CD4-positive, alpha-beta T cell (primary cell): ENCODE measurements around the gene SYDE2. TPM values are rescaled to one million over a fixed set of nuclear protein-coding genes. Genes with fewer than 3 reads are reported as not detected.

Source experiments
- ATAC-seq: fragments of 200-7000 bp; cut with Tn5 transposase; one replicate; pipeline ENCODE4 v1.10.0; 2022; ENCODE audit warnings: mild to moderate bottlenecking; ENCODE audit not compliant: poor library complexity
- CTCF ChIA-PET: fragments of 350-600 bp; sonication (Branson Sonifier 250); formaldehyde crosslinking; loops from one replicate; lab custom pipeline; 2021; ENCODE audit warnings: antibody characterized with exemption, inconsistent platforms; lab: Charles Lee
- POLR2A ChIA-PET: fragments of 350-600 bp; sonication (Branson Sonifier 250); formaldehyde crosslinking; loops from one replicate; lab custom pipeline; 2021; ENCODE audit warnings: antibody characterized with exemption, inconsistent platforms; lab: Charles Lee
- DNase-seq, 14 experiments: peaks; one replicate each; pipeline ENCODE4 v3.0.0-alpha.2; 2013 to 2020; ENCODE audit warnings: mixed read lengths in 2 of 14
- H3K27ac ChIP-seq, 2 donors: one replicate each; pipeline versions ENCODE4 v1.5.1 to v1.7.0; 2013; ENCODE audit warnings: low read length in 2 of 2, low read depth in 1 of 2, mild to moderate bottlenecking in 1 of 2
- H3K27me3 ChIP-seq, 2 experiments: 1 replicate in 1 of 2; 2 replicates in 1 of 2; pipeline versions ENCODE4 v1.6.1 to v1.7.0; 2013; ENCODE audit warnings: low read length in 2 of 2, control low read depth in 1 of 2, mild to moderate bottlenecking in 1 of 2, moderate library complexity in 1 of 2; ENCODE audit not compliant: insufficient read depth in 2 of 2, control insufficient read depth in 1 of 2
- H3K36me3 ChIP-seq: one replicate; pipeline ENCODE4 v1.6.1; 2013; ENCODE audit warnings: low read length, control low read depth; ENCODE audit not compliant: insufficient read depth
- H3K4me1 ChIP-seq: one replicate; pipeline ENCODE4 v1.6.1; 2013; ENCODE audit warnings: low read length, control low read depth; ENCODE audit not compliant: insufficient read depth
- H3K4me3 ChIP-seq: one replicate; pipeline ENCODE4 v1.5.1; 2013; ENCODE audit warnings: mild to moderate bottlenecking, low read length, moderate library complexity
- H3K9me3 ChIP-seq, 2 experiments: 1 replicate in 1 of 2; 2 replicates in 1 of 2; pipeline versions ENCODE4 v1.6.1 to v1.7.0; 2013; ENCODE audit warnings: low read length in 2 of 2, mild to moderate bottlenecking in 2 of 2, control low read depth in 1 of 2, moderate library complexity in 1 of 2; ENCODE audit not compliant: control insufficient read depth in 1 of 2, insufficient read depth in 1 of 2
- H3K27ac Mint-ChIP-seq: one replicate; pipeline ENCODE4 v1.8.0; 2020; ENCODE audit warnings: mixed read lengths
- H3K27me3 Mint-ChIP-seq: one replicate; pipeline ENCODE4 v1.8.0; 2021; ENCODE audit warnings: mixed read lengths
- H3K36me3 Mint-ChIP-seq: one replicate; pipeline ENCODE4 v1.8.0; 2021; ENCODE audit warnings: low read depth, mixed read lengths
- H3K4me1 Mint-ChIP-seq: one replicate; pipeline ENCODE4 v1.8.0; 2021; ENCODE audit warnings: low read depth, mixed read lengths
- H3K4me3 Mint-ChIP-seq: one replicate; pipeline ENCODE4 v1.8.0; 2020; ENCODE audit warnings: mild to moderate bottlenecking, mixed read lengths
- H3K9me3 Mint-ChIP-seq: one replicate; pipeline ENCODE4 v1.8.0; 2020; ENCODE audit warnings: mixed read lengths
- intact Hi-C, 2 experiments: fragments of 100-400 bp; cut with DNase I in 1 of 2; cut with micrococcal nuclease in 1 of 2; formaldehyde crosslinking; loops; one replicate each; pipeline versions ENCODE4 v1.15.1 to v1.9.0; 2023 to 2025; cut with DNase I, micrococcal nuclease
- total RNA-seq, 174 experiments: library from RNA in 2 of 174; stranded (reverse) in 2 of 174; gene quantifications; one replicate each; pipeline ENCODE4 v1.2.3 and lab custom pipeline; 2021 to 2026
- TF ChIP-seq, protein P1 (sequence below): fragments of 200-600 bp; IDR thresholded peaks from one replicate; pipeline ENCODE4 v1.8.0; 2022; ENCODE audit warnings: antibody characterized with exemption, mild to moderate bottlenecking

The SYDE2 gene
- total RNA-seq, 2 experiments from 2014 or later, result 6.4 to 6.9 TPM

DNA sequence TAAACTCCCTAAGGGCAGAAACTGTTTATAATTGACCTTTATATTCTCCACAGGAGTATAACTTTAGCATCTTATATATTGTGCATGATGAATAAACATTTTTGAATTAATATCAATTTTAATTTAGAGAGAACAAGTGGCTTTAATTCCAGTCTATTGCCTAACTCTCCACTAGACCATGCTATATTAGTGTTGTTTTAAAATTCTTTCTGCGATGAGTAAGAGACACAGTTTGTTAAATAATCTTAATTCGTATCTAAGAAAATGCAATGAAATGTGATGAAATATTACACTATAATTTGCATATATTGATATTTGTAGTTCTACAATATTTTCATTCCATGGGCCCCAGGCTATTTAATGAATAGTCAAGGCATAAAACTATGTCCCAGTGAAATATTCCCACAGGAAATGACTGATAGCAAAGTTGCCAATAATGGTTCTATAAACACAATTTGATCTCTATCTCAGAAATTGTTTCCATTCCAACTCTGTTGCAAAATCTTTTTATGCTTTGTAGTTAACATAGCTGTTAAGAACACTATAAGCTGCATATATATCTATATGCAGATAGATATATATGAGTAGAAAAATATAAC, 2.9 kb upstream of the SYDE2 start:
- H3K27me3 ChIP-seq, result no peaks in the 10 kb centered on the region
- H3K27ac ChIP-seq, result no peak overlapping the region
- H3K9me3 ChIP-seq, result no peaks in the 10 kb centered on the region
- peaks cover 16% of the 10 kb centered on the region for H3K4me1 ChIP-seq
- ChIA-PET POLR2A (interaction anchor here (1.0 kb wide), 1 partner anchor 72 kb away, joined by 6 read pairs; the partner anchor contains the start of gene BCL10), CTCF (no interaction called here)
- peaks cover 62% of the 10 kb centered on the region for H3K27me3 Mint-ChIP-seq
- TF ChIP-seq, protein P1, sequence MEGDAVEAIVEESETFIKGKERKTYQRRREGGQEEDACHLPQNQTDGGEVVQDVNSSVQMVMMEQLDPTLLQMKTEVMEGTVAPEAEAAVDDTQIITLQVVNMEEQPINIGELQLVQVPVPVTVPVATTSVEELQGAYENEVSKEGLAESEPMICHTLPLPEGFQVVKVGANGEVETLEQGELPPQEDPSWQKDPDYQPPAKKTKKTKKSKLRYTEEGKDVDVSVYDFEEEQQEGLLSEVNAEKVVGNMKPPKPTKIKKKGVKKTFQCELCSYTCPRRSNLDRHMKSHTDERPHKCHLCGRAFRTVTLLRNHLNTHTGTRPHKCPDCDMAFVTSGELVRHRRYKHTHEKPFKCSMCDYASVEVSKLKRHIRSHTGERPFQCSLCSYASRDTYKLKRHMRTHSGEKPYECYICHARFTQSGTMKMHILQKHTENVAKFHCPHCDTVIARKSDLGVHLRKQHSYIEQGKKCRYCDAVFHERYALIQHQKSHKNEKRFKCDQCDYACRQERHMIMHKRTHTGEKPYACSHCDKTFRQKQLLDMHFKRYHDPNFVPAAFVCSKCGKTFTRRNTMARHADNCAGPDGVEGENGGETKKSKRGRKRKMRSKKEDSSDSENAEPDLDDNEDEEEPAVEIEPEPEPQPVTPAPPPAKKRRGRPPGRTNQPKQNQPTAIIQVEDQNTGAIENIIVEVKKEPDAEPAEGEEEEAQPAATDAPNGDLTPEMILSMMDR, result no peak
- DNase-seq (no peak), ATAC-seq (no peak)
- H3K4me1 Mint-ChIP-seq, result peaks cover 30% of the 10 kb centered on the region
- intact Hi-C loops, result loop anchor here (5.0 kb wide), 3 partner anchors 74 to 156 kb away; partner anchors contain the start of genes BCL10 (in 1 of the 2) and MCOLN3 (in 1 of the 2)
- H3K4me3 Mint-ChIP-seq, result no peak overlapping the region
- peaks cover 13% of the 10 kb centered on the region for H3K36me3 Mint-ChIP-seq
- no peaks in the 10 kb centered on the region for H3K9me3 Mint-ChIP-seq
- H3K27ac Mint-ChIP-seq, result peak overlapping the region; percentile 97
- no peak overlapping the region for H3K4me3 ChIP-seq
- no peaks in the 10 kb centered on the region for H3K36me3 ChIP-seq

DNA sequence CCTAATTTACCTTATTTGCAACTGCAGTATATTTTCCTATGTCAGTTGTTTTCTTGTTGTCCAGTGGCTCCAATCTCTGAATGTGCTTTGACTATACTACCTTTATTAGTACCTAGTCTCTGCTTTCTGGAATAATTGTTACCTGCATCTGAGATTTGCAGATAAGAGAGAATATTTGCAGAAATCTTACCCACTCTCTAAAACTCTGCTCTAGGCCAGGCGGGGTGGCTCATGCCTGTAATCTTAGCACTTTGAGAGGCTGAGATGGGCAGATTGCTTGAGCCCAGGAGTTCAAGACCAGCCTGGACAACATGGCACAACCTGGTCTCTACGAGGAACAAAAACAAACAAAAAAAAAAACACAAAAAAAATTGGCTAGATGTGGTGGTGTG, 2.0 kb upstream of the SYDE2 start:
- no peak for DNase-seq
- POLR2A ChIA-PET, result interaction anchor here (1.0 to 3.8 kb wide), 5 partner anchors 9 to 1059 kb away, joined by 4 to 38 read pairs (median 5); partner anchors contain the start of genes BCL10 and PRKACB
- ATAC-seq, result no peak
- peak overlapping the region; percentile 63 for H3K4me3 Mint-ChIP-seq
- H3K36me3 Mint-ChIP-seq, result peaks cover 13% of the 10 kb centered on the region
- Histone ChIP-seq H3K27ac (no peak overlapping the region), H3K9me3 (no peaks in the 10 kb centered on the region), H3K27me3 (no peaks in the 10 kb centered on the region), H3K4me1 (peaks cover 16% of the 10 kb centered on the region), H3K4me3 (no peak overlapping the region), H3K36me3 (no peaks in the 10 kb centered on the region)
- H3K4me1 Mint-ChIP-seq, result peaks cover 37% of the 10 kb centered on the region
- CTCF ChIA-PET, result interaction anchor here (3.7 kb wide), 1 partner anchor 56 kb away, joined by 12 read pairs; the partner anchor contains the start of gene C1orf52
- H3K9me3 Mint-ChIP-seq, result no peaks in the 10 kb centered on the region
- intact Hi-C loops, result loop anchor here (1.0 to 5.0 kb wide), 4 partner anchors 74 to 258 kb away; partner anchors contain the start of genes BCL10 (in 1 of the 2) and MCOLN3 (in 1 of the 2)
- peaks cover 54% of the 10 kb centered on the region for H3K27me3 Mint-ChIP-seq
- TF ChIP-seq, protein P1, result no peak
- H3K27ac Mint-ChIP-seq, result peak overlapping the region; percentile 97

DNA sequence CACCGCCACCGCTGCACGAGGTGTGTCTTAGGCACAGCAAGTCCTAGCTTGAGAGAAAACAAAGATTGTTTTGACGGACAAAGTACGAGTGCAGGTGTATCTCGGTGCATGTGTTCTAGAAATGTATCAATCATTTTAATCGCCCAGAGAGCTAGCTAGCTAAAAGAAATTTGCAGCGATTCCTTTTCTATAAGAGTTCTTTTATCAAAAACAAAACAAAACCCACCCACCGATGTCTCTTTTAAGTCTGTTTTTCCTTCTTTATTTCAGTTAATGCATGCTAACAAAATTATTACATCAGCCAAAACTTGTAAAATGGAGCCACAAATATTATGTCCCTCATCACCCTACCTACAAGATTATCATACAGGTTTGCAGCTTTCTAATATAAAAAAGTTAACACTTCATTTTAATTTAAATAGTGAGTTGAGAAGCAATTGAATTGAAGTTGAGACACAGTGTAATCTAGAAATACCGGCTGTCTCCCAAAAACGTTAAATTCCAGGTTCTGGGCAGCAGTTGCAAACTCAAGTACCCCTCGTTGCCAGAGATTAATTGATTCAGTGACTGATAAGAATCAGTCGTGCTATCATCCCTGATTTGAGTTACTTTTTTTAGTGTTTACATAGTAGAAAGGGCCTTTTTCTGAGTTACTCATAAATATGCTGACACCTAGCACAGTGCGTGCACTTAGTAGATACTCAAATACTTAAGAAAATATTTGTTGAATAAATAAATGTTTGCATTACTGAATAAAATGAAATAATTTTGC, 1.5 kb upstream of the SYDE2 start:
- Mint-ChIP-seq H3K4me3 (peak overlapping the region; percentile 98), H3K27me3 (peaks cover 49% of the 10 kb centered on the region), H3K36me3 (peaks cover 13% of the 10 kb centered on the region), H3K27ac (peak overlapping the region; percentile 97), H3K4me1 (peaks cover 40% of the 10 kb centered on the region), H3K9me3 (no peaks in the 10 kb centered on the region)
- ATAC-seq (no peak), DNase-seq (no peak)
- ChIA-PET CTCF (interaction anchor here (1.6 to 3.7 kb wide), 2 partner anchors 52 to 57 kb away, joined by 4 to 12 read pairs; partner anchors contain the start of gene C1orf52), POLR2A (interaction anchor here (0.6 to 3.8 kb wide), 12 partner anchors 9 to 1058 kb away, joined by 3 to 38 read pairs (median 4); partner anchors contain the start of genes BCL10, C1orf52 and PRKACB)
- TF ChIP-seq, protein P1, result no peak
- peaks cover 16% of the 10 kb centered on the region for H3K4me1 ChIP-seq
- no peaks in the 10 kb centered on the region for H3K9me3 ChIP-seq
- no peaks in the 10 kb centered on the region for H3K36me3 ChIP-seq
- peak overlapping the region; percentile 38 to 95 for H3K27ac ChIP-seq
- H3K4me3 ChIP-seq, result peak overlapping the region; percentile 66
- no peaks in the 10 kb centered on the region for H3K27me3 ChIP-seq
- intact Hi-C loops, result loop anchor here (1.0 to 5.0 kb wide), 4 partner anchors 75 to 257 kb away; partner anchors contain the start of genes BCL10 (in 1 of the 2) and MCOLN3 (in 1 of the 2)
